ENCODE measurements around the gene MSLN. TPM values are rescaled to one million over a fixed set of nuclear protein-coding genes. Genes with fewer than 3 reads are reported as not detected.

The MSLN gene
- total and polyA plus RNA-seq, 7 donors, result 0.03 to 0.17 (median 0.09) TPM; not detected in 3

DNA sequence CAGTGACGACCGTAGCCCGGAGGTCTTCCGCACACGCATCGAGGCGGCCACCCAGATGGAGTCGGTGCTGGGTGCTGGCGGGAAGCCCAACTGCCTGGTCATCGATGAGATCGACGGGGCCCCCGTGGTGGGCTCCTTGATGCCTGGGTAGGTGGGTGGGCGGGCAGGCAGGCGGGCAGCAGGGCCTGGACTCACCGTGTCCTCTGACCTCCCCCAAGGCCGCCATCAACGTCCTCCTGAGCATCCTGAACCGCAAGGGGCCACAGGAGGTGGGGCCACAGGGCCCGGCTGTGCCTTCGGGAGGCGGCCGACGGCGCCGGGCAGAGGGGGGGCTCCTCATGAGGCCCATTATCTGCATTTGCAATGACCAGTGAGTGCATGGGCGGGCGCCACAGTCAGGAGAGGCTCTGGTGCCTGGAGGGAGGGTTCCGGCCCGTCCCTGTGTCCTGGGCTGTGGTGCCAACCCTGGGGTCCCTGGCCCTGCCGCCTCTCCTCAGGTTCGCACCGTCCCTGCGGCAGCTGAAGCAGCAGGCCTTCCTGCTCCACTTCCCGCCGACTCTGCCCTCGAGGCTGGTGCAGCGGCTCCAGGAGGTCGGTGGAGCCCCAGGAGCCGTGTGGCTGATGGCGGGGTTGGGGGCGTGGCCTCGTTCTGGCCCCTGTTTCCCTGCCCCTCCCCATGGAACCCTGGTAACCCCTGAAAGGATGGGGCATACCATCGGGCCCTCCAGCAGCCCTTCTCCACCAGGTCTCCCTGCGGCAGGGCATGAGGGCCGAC, 31.9 kb downstream of the MSLN start:
- TF ChIP-seq, protein P1, sequence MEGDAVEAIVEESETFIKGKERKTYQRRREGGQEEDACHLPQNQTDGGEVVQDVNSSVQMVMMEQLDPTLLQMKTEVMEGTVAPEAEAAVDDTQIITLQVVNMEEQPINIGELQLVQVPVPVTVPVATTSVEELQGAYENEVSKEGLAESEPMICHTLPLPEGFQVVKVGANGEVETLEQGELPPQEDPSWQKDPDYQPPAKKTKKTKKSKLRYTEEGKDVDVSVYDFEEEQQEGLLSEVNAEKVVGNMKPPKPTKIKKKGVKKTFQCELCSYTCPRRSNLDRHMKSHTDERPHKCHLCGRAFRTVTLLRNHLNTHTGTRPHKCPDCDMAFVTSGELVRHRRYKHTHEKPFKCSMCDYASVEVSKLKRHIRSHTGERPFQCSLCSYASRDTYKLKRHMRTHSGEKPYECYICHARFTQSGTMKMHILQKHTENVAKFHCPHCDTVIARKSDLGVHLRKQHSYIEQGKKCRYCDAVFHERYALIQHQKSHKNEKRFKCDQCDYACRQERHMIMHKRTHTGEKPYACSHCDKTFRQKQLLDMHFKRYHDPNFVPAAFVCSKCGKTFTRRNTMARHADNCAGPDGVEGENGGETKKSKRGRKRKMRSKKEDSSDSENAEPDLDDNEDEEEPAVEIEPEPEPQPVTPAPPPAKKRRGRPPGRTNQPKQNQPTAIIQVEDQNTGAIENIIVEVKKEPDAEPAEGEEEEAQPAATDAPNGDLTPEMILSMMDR (IDR thresholded peaks at IDR 0.05), result no peak
- intact Hi-C loops (cut with DNase I), result no loop called here
- H3K4me1 ChIP-seq, result peaks cover 9% of the 10 kb centered on the region
- WGBS, 3 donors, result 86 to 92% (median 91%) methylated on average over 37 to 46 of the region's 46 CpGs
- H3K9me3 ChIP-seq, result no peaks in the 10 kb centered on the region
- ATAC-seq (no peak), DNase-seq (no peak)
- no peak overlapping the region for H3K27ac ChIP-seq
- H3K36me3 ChIP-seq (ENCODE audit: insufficient read depth in 1 of 2, low read depth in 1 of 2), result no peaks in the 10 kb centered on the region
- no peak overlapping the region for H3K4me3 ChIP-seq
- H3K27me3 ChIP-seq (ENCODE audit: insufficient read depth in 3 of 3, low read length in 2 of 3), result no peaks in the 10 kb centered on the region

DNA sequence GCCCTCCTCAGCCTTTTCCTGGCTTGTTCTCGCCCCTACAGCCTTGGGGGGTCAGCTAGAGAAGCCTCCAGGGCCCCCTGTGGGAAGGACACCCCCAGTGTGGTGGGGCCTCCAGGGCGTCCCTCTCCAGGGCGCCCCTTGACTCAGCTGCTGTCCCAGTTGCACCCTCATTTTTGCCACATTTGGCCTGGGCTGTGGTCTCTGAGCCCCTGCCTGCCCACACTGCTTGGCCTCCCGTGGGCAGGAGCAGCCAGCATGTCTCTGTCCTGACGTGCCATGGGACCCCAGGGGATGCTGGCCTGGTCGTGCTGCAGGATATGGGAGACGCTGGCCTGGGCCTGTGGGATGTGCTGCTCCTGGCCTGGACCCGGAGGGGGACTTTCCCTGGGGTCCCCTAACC, 32.9 kb downstream of the MSLN start:
- ATAC-seq, result no peak
- intact Hi-C loops (cut with DNase I), result no loop called here
- TF ChIP-seq, protein P1 (IDR thresholded peaks at IDR 0.05), result no peak

DNA sequence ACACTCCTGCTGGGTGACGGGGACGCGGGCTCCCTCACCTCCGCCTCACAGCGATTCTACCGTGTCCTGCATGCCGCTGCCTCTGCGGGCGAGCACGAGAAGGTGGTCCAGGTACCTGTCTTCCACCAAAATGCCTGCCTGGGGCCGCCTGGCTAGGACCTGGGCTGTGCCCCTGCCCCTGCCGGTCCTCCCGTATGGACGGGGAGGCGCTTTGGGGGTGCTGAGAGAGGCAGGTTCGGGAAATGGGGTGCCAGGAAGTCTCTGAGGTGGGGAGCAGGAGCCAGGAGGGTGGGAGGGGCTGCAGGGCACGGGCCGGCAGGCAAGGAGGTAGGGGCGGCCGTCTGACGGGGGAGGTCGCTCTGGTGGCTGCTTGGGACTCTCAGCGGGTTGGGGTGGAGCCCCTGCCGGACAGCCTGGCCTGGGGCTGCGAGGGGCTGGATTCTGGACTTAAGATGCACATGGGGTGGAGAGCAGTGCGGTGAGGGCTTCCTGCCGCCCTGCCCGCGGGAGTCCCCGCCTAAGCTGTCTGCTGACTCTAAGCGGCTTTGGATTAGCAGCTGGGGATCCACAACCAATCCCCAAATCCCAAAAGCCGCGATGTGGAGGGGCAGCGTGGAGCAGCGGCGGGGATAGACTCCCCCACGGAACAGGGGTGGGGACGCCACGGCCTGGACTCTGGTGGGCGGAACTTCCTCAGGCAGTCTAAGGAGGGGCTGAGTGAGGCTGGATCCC, 33.7 kb downstream of the MSLN start:
- ATAC-seq (no peak), DNase-seq (no peak)
- 80 to 86% (median 86%) methylated on average over 40 of the region's 40 CpGs for WGBS, 3 donors
- H3K27ac ChIP-seq, result no peak overlapping the region
- H3K27me3 ChIP-seq (ENCODE audit: insufficient read depth in 3 of 3, low read length in 2 of 3), result peaks cover 0 to 12% (median 3%) of the 10 kb centered on the region in 3 donors
- intact Hi-C loops (cut with DNase I), result no loop called here
- no peaks in the 10 kb centered on the region for H3K4me1 ChIP-seq
- no peak overlapping the region for H3K4me3 ChIP-seq
- TF ChIP-seq, protein P1 (IDR thresholded peaks at IDR 0.05), result no peak
- H3K36me3 ChIP-seq (ENCODE audit: insufficient read depth in 1 of 2, low read depth in 1 of 2), result no peaks in the 10 kb centered on the region
- H3K9me3 ChIP-seq, result no peaks in the 10 kb centered on the region

More for the DNA sequence above, 32.9 kb downstream of the MSLN start:
- Histone ChIP-seq H3K4me1 (peaks cover 6% of the 10 kb centered on the region), H3K27me3 (ENCODE audit: insufficient read depth in 3 of 3, low read length in 2 of 3) (peaks cover 0 to 4% (median 2%) of the 10 kb centered on the region in 3 donors), H3K36me3 (ENCODE audit: insufficient read depth in 1 of 2, low read depth in 1 of 2) (no peaks in the 10 kb centered on the region), H3K27ac (no peak overlapping the region), H3K9me3 (no peaks in the 10 kb centered on the region), H3K4me3 (no peak overlapping the region)
- WGBS, 3 donors, result 76 to 92% (median 88%) methylated on average over 8 of the region's 8 CpGs
- no peak for DNase-seq

DNA sequence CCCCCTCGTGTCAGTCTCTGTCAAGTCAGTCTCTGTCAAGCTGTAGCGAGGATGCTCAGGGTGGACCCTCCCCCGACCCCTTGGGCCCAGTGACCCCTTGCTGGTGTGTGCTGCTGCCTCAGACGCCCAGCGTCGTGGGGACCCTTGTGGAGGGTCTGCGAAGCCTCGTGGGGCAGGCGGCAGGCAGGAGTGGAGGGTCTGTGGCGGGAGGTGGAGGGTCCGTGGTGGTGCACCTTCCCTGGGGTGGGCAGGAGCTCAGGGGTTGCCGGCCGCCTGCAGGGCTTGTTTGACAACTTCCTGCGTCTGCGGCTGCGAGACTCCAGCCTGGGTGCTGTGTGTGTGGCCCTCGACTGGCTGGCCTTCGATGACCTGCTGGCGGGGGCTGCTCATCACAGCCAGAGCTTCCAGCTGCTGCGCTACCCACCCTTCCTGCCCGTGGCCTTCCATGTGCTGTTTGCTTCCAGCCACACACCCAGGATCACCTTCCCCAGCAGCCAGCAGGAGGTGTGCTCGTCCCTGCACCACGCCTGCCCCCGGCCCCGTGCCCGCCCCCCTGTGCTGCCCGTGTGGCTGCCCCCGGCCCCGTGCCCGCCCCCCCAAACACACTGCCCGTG, 34.4 kb downstream of the MSLN start:
- no peak for DNase-seq
- TF ChIP-seq, protein P1 (IDR thresholded peaks at IDR 0.05), result no peak
- H3K4me3 ChIP-seq, result no peak overlapping the region
- H3K27me3 ChIP-seq (ENCODE audit: insufficient read depth in 3 of 3, low read length in 2 of 3), result peaks cover 0 to 19% (median 3%) of the 10 kb centered on the region in 3 donors
- no peak overlapping the region for H3K27ac ChIP-seq
- 83 to 86% (median 83%) methylated on average over 29 to 31 of the region's 31 CpGs for WGBS, 3 donors
- intact Hi-C loops (cut with DNase I), result no loop called here
- no peaks in the 10 kb centered on the region for H3K36me3 ChIP-seq (ENCODE audit: insufficient read depth in 1 of 2, low read depth in 1 of 2)
- no peak for ATAC-seq
- H3K4me1 ChIP-seq, result no peaks in the 10 kb centered on the region
- H3K9me3 ChIP-seq, result no peaks in the 10 kb centered on the region
